Activated T-helper 17 cell treated with anti-CD3 and anti-CD28 coated beads, Interleukin-2, amount 50 U/mL, for 72 hours (primary cell): ENCODE data around the gene MORN1. TPM values are rescaled to one million over a fixed set of nuclear protein-coding genes. Genes with fewer than 3 reads are reported as not detected.

Experiments
- ATAC-seq: fragments of 150-1000 bp; cut with Tn5 transposase; replicated peaks from 2 replicates; pipeline ENCODE4 v1.10.0; 2021; ENCODE audit warnings: mild to moderate bottlenecking, moderate library complexity
- H3K27ac Mint-ChIP-seq: one replicate; pipeline ENCODE4 v1.8.0; 2022; ENCODE audit warnings: mixed read lengths
- H3K27me3 Mint-ChIP-seq: one replicate; pipeline ENCODE4 v1.8.0; 2022; ENCODE audit warnings: mixed read lengths
- H3K36me3 Mint-ChIP-seq: one replicate; pipeline ENCODE4 v1.8.0; 2022; ENCODE audit warnings: low read depth, mild to moderate bottlenecking, mixed read lengths
- H3K4me1 Mint-ChIP-seq: one replicate; pipeline ENCODE4 v1.8.0; 2022; ENCODE audit warnings: mixed read lengths
- H3K4me3 Mint-ChIP-seq: one replicate; pipeline ENCODE4 v1.8.0; 2022; ENCODE audit warnings: mild to moderate bottlenecking, mixed read lengths
- H3K9me3 Mint-ChIP-seq: one replicate; pipeline ENCODE4 v1.8.0; 2022; ENCODE audit warnings: mixed read lengths
- total RNA-seq, 2 donors: library from RNA; stranded (reverse); gene quantifications; one replicate each; pipeline ENCODE4 v1.2.3, GENCODE V29; 2022

The MORN1 gene
- total RNA-seq, 2 donors from 2014 or later, result 4.4 to 5.3 TPM

- Mint-ChIP-seq H3K4me1 (no peaks in the 10 kb centered on the region), H3K4me3 (no peak overlapping the region), H3K27me3 (no peaks in the 10 kb centered on the region), H3K9me3 (no peaks in the 10 kb centered on the region), H3K36me3 (no peaks in the 10 kb centered on the region), H3K27ac (no peak overlapping the region)
- ATAC-seq, result no peak
These were observed 46.5 kb downstream of the MORN1 start for GRCh38 chr1:2344744-2345296.

GRCh38 chr1:2344121-2344681 lies 47.2 kb downstream of the MORN1 start:
- Mint-ChIP-seq H3K4me1 (no peaks in the 10 kb centered on the region), H3K36me3 (no peaks in the 10 kb centered on the region), H3K27me3 (no peaks in the 10 kb centered on the region), H3K9me3 (no peaks in the 10 kb centered on the region), H3K27ac (no peak overlapping the region), H3K4me3 (no peak overlapping the region)
- ATAC-seq, result no peak

GRCh38 chr1:2343023-2343935 lies 48.1 kb downstream of the MORN1 start:
- H3K27me3 Mint-ChIP-seq, result no peaks in the 10 kb centered on the region
- H3K36me3 Mint-ChIP-seq, result no peaks in the 10 kb centered on the region
- no peaks in the 10 kb centered on the region for H3K9me3 Mint-ChIP-seq
- no peaks in the 10 kb centered on the region for H3K4me1 Mint-ChIP-seq
- H3K4me3 Mint-ChIP-seq, result no peak overlapping the region
- no peak overlapping the region for H3K27ac Mint-ChIP-seq
- ATAC-seq, result no peak

GRCh38 chr1:2342384-2343022 lies 48.9 kb downstream of the MORN1 start:
- no peaks in the 10 kb centered on the region for H3K4me1 Mint-ChIP-seq
- ATAC-seq, result no peak

GRCh38 chr1:2341706-2342383 lies 49.5 kb downstream of the MORN1 start:
- Mint-ChIP-seq H3K4me3 (no peak overlapping the region), H3K4me1 (no peaks in the 10 kb centered on the region), H3K27ac (no peak overlapping the region), H3K27me3 (no peaks in the 10 kb centered on the region), H3K36me3 (no peaks in the 10 kb centered on the region), H3K9me3 (no peaks in the 10 kb centered on the region)
- ATAC-seq, result no peak

More at GRCh38 chr1:2342384-2343022, 48.9 kb downstream of the MORN1 start:
- Mint-ChIP-seq H3K4me3 (no peak overlapping the region), H3K36me3 (no peaks in the 10 kb centered on the region), H3K27ac (no peak overlapping the region), H3K27me3 (no peaks in the 10 kb centered on the region), H3K9me3 (no peaks in the 10 kb centered on the region)

GRCh38 chr1:2340918-2341254 lies 50.5 kb downstream of the MORN1 start:
- Mint-ChIP-seq H3K4me3 (no peak overlapping the region), H3K36me3 (no peaks in the 10 kb centered on the region), H3K9me3 (no peaks in the 10 kb centered on the region), H3K27ac (no peak overlapping the region), H3K4me1 (no peaks in the 10 kb centered on the region), H3K27me3 (no peaks in the 10 kb centered on the region)
- ATAC-seq, result no peak

- no peak overlapping the region for H3K4me3 Mint-ChIP-seq
- no peaks in the 10 kb centered on the region for H3K9me3 Mint-ChIP-seq
- no peak overlapping the region for H3K27ac Mint-ChIP-seq
- H3K27me3 Mint-ChIP-seq, result no peaks in the 10 kb centered on the region
- no peaks in the 10 kb centered on the region for H3K36me3 Mint-ChIP-seq
- no peaks in the 10 kb centered on the region for H3K4me1 Mint-ChIP-seq
- no peak for ATAC-seq
These were observed 51.1 kb downstream of the MORN1 start for GRCh38 chr1:2340086-2340917.

- H3K36me3 Mint-ChIP-seq, result no peaks in the 10 kb centered on the region
- no peaks in the 10 kb centered on the region for H3K27me3 Mint-ChIP-seq
- H3K27ac Mint-ChIP-seq, result no peak overlapping the region
- H3K9me3 Mint-ChIP-seq, result no peaks in the 10 kb centered on the region
- H3K4me1 Mint-ChIP-seq, result no peaks in the 10 kb centered on the region
- H3K4me3 Mint-ChIP-seq, result no peak overlapping the region
- ATAC-seq, result no peak
These were observed 51.9 kb downstream of the MORN1 start for GRCh38 chr1:2339206-2340085.

- no peaks in the 10 kb centered on the region for H3K9me3 Mint-ChIP-seq
- H3K36me3 Mint-ChIP-seq, result no peaks in the 10 kb centered on the region
- H3K27me3 Mint-ChIP-seq, result no peaks in the 10 kb centered on the region
- H3K4me1 Mint-ChIP-seq, result no peaks in the 10 kb centered on the region
- no peak overlapping the region for H3K27ac Mint-ChIP-seq
- no peak for ATAC-seq
- H3K4me3 Mint-ChIP-seq, result no peak overlapping the region
These were observed 53.9 kb downstream of the MORN1 start for GRCh38 chr1:2337501-2337900.

- H3K4me1 Mint-ChIP-seq, result no peaks in the 10 kb centered on the region
- ATAC-seq, result no peak
These were observed 54.3 kb downstream of the MORN1 start for GRCh38 chr1:2337081-2337480.

GRCh38 chr1:2336499-2336898 lies 54.9 kb downstream of the MORN1 start:
- H3K9me3 Mint-ChIP-seq, result no peaks in the 10 kb centered on the region
- no peaks in the 10 kb centered on the region for H3K4me1 Mint-ChIP-seq
- H3K27me3 Mint-ChIP-seq, result no peaks in the 10 kb centered on the region
- H3K4me3 Mint-ChIP-seq, result no peak overlapping the region
- no peak overlapping the region for H3K27ac Mint-ChIP-seq
- ATAC-seq, result no peak
- H3K36me3 Mint-ChIP-seq, result no peaks in the 10 kb centered on the region

More at GRCh38 chr1:2337081-2337480, 54.3 kb downstream of the MORN1 start:
- Mint-ChIP-seq H3K27ac (no peak overlapping the region), H3K4me3 (no peak overlapping the region), H3K36me3 (no peaks in the 10 kb centered on the region), H3K27me3 (no peaks in the 10 kb centered on the region), H3K9me3 (no peaks in the 10 kb centered on the region)

GRCh38 chr1:2335721-2336455 lies 55.5 kb downstream of the MORN1 start:
- no peaks in the 10 kb centered on the region for H3K9me3 Mint-ChIP-seq
- no peak for ATAC-seq
- H3K27ac Mint-ChIP-seq, result no peak overlapping the region

More at GRCh38 chr1:2335721-2336455, 55.5 kb downstream of the MORN1 start:
- Mint-ChIP-seq H3K36me3 (no peaks in the 10 kb centered on the region), H3K27me3 (no peaks in the 10 kb centered on the region), H3K4me1 (no peaks in the 10 kb centered on the region), H3K4me3 (no peak overlapping the region)
